IPS-NIHi11 (cell line): ENCODE data around the gene FXYD3.
"Not testable (repeated sequence)": the region's sequence is repeated elsewhere in the genome, so short reads cannot be mapped to it uniquely, and the experiment has no call there.

Experiments used
- DNase-seq: peaks from one replicate; pipeline ENCODE4 v3.0.0; 2012; ENCODE audit warnings: mixed read lengths, low spot score

FXYD3 gene

DNA sequence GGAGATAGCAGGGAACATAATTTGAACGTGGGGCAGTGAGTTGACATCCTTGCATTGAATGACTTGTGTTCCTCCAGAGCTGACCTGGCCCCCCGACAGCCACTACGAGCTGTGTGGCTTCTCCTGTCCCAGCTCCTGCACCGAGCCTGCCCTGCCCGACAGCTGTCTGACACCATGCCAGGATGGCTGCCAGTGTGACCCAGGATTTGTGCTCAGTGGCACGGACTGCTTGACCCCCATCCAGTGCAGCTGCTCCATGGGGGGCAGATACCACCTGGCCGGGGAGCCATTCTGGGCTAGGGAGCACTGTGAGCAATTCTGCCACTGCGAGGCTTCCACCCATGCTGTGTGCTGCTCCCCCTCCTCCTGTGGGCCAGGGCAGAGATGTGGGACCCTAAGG, 29.2 kb upstream of the FXYD3 start:
- DNase-seq, result no peak

GRCh38 chr19:35087393-35087792, 28.2 kb upstream of the FXYD3 start:
- DNase-seq, result peak; percentile 27

GRCh38 chr19:35088131-35088913, 27.3 kb upstream of the FXYD3 start:
- peak; percentile 9 for DNase-seq

DNA sequence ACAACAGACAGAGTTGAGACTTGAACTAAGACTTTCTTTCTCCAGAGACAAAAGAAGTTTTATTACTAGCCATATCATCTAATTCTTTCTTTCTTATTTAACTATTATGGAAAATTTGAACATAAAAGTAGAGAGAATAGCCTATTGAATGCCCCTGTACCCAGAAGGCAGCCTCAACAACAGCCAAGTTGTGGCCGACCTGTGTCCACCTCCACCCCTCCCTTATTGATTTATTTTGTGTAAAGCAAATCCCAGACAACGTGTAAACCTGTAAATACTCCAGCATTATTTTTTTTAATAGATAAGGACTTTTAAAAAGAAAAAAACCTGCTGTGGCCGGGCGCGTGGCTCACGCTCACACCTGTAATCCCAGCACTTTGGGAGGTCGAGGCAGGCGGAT, 26.1 kb upstream of the FXYD3 start:
- DNase-seq, result no peak

- no peak for DNase-seq
Observed at GRCh38 chr19:35090160-35090505, 25.5 kb upstream of the FXYD3 start.

DNA sequence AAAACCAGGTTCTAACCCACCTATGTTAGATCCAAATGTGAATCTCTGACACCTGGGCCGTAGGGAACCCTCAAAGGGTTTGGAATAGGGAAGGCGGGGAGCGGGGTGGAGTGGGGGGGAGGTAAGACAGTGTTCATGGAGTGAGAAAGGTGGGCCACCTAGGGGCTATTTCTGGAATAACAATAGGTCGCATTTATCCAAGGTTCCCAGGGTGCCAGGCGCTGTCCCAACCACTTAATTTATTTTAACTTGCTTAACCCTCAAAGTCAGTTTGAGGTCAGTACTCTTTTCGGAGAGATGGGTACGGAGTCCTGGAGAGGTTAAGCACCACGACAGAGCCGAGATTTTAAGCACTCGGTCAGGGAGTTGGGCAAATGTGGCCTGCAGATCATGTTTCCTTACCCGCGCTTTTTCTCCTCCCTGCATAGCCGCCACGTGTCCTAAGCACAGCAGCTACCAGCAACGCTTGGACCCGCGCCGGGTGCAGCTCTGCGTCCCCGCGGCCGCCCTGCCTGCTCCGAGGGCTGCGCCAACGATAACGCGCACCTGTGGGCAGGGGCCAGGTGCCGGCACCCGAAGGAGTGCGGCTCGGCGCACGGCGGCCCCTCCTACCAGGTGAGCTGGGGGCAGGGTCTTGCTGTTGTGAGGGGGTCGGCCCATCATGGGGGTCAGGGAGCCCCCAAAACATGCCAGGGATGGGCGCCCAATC, 25.0 kb upstream of the FXYD3 start:
- DNase-seq, result peak; percentile 87

GRCh38 chr19:35093430-35093829, 22.2 kb upstream of the FXYD3 start:
- DNase-seq, result no peak

DNA sequence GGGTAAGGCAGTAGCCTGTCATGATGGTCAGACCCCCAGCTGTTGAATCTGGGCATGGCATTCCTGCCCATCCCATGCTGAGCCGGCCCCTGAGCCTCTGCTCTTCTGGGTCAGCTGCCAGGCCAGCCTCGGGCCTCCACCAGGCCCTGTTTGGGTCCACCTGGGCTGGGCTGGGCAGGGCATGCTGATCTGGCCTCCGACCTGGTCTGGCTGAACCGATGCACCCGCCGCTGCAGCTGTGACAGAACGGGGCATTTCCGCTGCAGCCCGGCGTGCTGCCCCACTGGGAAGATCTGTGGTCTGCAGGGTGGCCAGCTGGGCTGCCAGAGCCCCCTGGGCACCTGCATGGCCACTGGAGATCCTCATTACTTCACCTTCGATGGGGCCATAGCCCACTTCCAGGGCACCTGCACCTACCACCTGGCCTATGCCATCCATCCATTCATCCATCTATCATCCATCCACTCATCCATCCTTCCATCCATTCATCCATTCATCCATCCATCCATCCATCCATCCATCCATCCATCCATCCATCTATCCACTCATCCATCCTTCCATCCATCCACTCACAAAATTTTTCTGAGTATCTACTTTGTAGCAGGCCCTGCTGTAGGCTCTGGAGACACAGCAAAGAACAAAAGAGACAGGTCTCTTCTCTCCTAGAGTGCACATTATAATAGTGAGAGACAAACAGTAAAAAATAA, 21.5 kb upstream of the FXYD3 start:
- no peak for DNase-seq

DNA sequence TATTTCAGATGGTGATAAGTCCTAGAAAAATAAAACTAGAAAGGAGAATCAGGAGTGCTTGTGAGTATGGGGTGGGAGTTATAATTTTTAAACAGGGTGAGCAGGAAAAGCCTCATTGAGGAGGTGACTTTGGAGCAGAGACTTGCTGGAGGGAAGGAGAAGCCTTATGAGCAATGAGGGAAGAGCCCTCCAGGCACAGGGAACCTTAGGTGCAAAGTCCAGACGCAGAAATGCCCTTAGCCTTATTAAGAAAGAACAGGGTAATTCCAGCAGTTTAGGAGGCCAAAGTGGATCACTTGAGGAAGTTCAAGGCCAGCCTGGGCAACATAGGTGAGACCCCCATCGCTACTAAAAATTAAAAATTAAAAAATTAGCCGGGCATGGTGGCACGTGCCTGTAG, 21.0 kb upstream of the FXYD3 start:
- no peak for DNase-seq

DNA sequence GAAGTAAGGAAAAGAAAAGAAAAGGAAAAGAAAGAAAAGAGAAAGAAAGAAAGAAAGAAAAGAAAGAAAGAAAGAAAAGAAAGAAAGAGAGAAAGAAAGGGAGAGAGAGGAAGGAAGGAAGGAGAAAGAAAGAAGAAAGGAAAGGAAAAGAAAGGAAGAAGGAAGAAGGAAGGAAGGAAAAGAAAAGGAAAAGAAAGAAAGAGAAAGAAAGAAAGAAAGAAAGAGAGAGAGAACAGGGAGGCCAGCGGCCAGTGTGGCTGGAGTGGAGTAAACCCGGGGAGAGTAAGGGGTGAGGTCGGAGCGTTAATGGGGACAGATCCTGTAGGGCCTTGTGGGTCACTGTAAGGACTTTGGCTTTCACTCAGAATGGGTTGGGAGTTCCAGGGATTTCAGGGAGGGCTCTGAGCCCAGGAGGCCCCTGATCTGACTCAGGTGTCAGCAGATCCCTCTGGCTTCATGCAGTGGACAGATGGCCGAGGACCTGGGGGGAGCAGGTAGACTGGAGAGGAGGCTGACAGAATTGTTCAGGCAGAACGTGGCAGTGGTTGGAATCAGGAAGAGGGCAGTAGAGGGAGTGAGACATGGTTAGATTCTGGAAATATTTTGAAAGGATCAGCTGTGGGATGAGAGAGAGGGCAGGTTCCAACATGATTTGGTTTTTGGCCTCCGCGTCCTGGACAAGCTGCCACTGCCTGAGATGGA, 19.8 kb upstream of the FXYD3 start:
- no peak for DNase-seq

DNA sequence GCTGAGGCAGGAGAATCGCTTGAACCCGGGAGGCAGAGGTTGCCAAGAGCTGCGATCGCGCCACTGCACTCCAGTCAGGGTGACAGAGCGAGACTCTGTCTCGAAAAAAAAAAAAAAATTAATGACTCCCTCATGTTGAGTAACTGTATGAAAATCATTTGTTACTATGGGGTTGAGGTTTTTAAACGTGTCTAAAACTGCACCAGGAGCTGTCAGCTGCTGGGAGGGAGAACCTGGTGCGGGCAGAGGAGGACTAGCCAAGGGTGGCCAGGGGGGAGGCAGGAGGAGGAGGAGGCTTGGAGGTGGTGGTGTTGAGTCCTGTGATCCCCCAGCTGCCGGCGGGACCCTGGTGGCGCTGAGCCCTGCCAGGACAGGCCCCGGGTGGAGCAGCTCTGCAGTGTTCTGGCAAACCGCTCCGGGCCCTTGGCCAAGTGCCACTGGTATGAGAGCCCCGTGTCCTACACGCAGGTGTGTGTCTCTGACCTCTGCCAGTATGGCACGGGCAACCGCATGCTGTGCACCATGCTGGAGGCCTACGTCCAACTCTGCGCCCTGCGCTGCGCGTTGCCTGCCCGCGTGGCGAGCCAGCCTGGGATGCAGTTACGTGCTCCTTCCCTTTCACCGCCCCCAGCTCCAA, 17.1 kb upstream of the FXYD3 start:
- no peak for DNase-seq

DNA sequence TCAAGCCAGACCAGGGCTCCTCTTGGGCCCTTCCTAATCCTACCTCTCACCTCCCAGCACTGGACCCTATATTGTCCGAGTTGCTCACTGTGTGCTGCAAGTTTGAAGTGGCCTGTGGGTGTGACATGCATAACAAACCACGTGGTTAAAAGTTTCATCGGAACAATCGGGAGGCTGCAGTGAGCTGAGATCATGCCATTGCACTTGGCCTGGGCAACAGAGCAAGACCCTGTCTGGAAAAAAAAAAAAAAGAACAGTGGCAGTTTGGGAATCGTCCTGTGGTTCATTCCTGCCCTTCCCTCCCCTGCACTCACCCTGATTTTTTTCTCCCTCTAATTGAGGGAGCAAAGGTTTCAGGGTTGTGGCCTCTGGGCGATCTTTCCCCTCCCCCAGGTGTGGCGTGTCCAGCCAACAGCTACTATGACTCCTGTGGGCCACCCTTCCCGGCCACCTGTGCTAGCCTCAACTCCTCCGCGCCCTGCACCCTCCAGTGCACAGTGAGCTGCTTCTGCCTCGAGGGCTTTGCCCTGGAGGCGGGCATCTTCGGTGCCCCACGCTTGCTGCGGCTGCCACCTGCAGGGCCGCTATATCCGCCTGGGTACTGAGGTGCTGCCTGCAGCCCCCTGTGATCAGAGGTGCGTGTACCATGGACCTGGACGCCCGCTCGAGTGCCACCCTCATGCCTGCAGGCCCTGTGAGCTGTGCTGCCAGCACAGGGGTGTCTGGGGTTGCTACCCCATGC, 16.3 kb upstream of the FXYD3 start:
- no peak for DNase-seq

DNA sequence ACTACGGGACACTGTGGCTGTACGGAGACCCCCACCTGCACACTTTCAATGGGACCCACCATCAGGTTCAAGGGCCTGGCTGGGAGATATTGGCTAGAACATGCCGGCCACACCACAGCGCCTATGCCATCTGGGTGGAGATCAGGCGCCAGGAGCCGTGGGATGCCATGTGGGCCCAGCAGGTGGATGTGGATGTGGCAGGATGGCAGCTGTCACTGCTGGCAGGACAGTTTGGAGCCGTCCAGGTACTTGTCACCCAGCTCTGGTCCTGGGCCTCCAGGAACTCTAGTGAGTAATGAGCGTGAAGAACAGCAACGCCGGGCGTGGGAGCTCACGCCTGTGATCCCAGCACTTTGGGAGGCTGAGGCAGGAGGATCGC, 15.7 kb upstream of the FXYD3 start:
- DNase-seq, result no peak

GRCh38 chr19:35100588-35101533, 14.8 kb upstream of the FXYD3 start:
- DNase-seq, result no peak

DNA sequence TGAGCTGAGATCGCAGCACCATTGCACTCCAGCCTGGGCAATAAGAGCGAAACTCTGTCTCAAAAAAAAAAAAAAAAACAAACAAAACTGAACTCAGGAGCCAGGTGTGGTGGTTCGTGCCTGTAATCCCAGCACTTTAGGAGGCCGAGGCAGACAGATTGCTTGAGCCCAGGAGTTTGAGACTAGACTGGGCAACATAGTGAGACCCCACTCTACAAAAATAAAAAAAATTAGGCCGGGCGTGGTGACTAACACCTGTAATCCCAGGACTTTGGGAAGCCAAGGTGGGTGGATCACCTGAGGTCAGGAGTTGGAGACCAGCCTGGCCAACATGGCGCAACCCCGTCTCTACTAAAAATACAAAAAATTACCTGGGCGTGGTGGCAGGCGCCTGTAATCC, 13.7 kb upstream of the FXYD3 start:
- not testable (repeated sequence) for DNase-seq

GRCh38 chr19:35103614-35104013, 12.0 kb upstream of the FXYD3 start:
- DNase-seq, result not testable (repeated sequence)

- DNase-seq, result no peak
Observed at GRCh38 chr19:35104361-35104760, 11.3 kb upstream of the FXYD3 start.

DNA sequence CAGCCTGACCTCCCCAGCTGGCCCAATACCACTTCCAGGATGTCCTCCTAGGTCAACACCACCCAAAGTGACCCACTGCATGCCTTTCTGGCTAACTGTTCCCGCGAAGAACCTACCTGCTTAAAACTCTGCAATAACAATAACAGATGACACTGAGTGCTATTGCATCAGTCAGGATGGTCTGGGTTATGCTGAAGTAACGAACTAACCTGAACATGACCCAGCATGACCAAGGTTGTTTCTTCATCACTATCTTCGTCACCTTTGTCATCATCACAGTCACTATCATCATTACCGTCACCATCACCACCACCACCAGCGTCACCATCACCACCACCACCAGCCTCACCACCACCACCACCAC, 10.6 kb upstream of the FXYD3 start:
- DNase-seq, result no peak

DNA sequence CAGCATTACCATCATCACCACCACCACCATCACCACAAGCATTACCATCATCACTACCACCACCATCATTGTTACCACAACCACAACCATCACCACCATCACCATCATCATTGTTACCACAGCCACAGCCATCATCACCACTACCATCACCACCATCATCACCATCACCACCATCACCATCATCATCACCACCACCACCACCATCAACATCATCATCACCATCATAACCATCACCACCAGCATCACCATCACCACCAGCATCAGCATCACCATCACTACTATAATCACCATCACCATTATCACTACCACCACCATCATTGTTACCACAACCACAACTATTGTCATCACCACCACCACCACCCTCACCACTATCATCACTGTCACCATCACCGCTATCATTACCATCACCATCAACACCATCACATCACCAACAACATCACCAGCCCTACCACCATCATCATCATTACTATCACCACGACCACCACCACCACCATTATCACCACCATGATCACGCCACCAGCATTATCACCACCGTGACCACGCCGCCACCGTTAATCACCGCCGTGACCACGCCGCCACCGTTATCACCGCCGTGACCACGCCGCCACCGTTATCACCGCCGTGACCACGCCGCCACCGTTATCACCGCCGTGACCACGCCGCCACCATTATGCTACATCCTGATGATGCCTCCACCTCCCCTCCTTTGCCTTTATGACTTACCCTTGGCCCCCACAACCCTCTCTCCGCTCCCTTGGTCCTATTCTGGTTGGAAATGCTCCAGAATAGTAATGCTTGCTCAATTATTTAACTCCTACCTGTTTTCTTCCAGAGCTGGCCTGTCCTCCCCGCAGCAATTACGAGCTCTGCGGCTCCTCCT, 10.0 kb upstream of the FXYD3 start:
- DNase-seq, result no peak

DNA sequence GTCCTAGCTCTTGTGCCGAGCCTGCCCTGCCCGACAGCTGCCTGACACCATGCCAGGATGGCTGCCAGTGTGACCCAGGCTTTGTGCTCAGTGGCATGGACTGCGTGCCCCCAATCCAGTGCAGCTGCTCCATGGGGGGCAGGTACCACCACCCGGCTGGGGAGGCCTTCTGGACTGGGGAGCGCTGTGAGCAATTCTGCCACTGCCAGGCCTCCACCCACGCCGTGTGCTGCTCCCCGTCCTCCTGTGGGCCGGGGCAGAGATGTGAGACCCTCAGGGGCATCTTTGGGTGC, 9.4 kb upstream of the FXYD3 start:
- DNase-seq, result no peak
